SK-N-SH treated with all-trans-retinoic acid at 6 μM for 48 hours (cell line): ENCODE data around the gene PHYHD1.
"Not testable (repeated sequence)": the region's sequence is repeated elsewhere in the genome, so short reads cannot be mapped to it uniquely, and the experiment has no call there.

Experiments
- ATAC-seq: fragments of 200-7000 bp; cut with Tn5 transposase; 3 replicates; pipeline ENCODE4 v1.9.1; 2020; ENCODE audit warnings: mild to moderate bottlenecking, moderate library complexity
- ARNTL ChIP-seq: fragments of 450-650 bp; formaldehyde crosslinking; IDR thresholded peaks from 2 replicates; pipeline ENCODE4 v1.5.0; 2020; ENCODE audit warnings: low read depth, mild to moderate bottlenecking, moderate library complexity, borderline replicate concordance
- BACH2 ChIP-seq: fragments of 250-450 bp; sonication (Bioruptor Pico); IDR thresholded peaks from 2 replicates; pipeline ENCODE4 v1.9.0; 2021; ENCODE audit warnings: mild to moderate bottlenecking, borderline replicate concordance
- CREB5 ChIP-seq: fragments of 250-450 bp; sonication (Bioruptor Pico); IDR thresholded peaks from 2 replicates; pipeline ENCODE4 v1.5.1; 2020; ENCODE audit warnings: low read depth, mild to moderate bottlenecking, moderate library complexity
- CSDC2 ChIP-seq: fragments of 250-450 bp; sonication (Bioruptor Pico); IDR thresholded peaks from 2 replicates; pipeline ENCODE4 v1.5.0; 2020; ENCODE audit warnings: mild to moderate bottlenecking, moderate library complexity
- ESRRG ChIP-seq: fragments of 250-450 bp; sonication (Bioruptor Pico); IDR thresholded peaks from 2 replicates; pipeline ENCODE4 v1.6.1; 2021; ENCODE audit warnings: mild to moderate bottlenecking
- GLIS3 ChIP-seq: fragments of 250-450 bp; sonication (Bioruptor Pico); IDR thresholded peaks from 2 replicates; pipeline ENCODE4 v1.5.0; 2020; ENCODE audit warnings: mild to moderate bottlenecking, moderate library complexity
- OSR1 ChIP-seq: fragments of 250-450 bp; sonication (Bioruptor Pico); IDR thresholded peaks from 2 replicates; pipeline ENCODE4 v1.8.0; 2022; ENCODE audit warnings: moderate library complexity, mild to moderate bottlenecking, inconsistent platforms
- PATZ1 ChIP-seq: fragments of 250-450 bp; sonication (Bioruptor Pico); IDR thresholded peaks from 2 replicates; pipeline ENCODE4 v1.8.0; 2020; ENCODE audit warnings: mild to moderate bottlenecking, moderate library complexity, borderline replicate concordance
- RARB ChIP-seq: fragments of 250-450 bp; sonication (Bioruptor Pico); IDR thresholded peaks from 2 replicates; pipeline ENCODE4 v1.8.0; 2021; ENCODE audit warnings: mild to moderate bottlenecking, moderate library complexity
- SNAI2 ChIP-seq: fragments of 250-450 bp; sonication (Bioruptor Pico); IDR thresholded peaks from 2 replicates; pipeline ENCODE4 v1.5.0; 2020; ENCODE audit warnings: mild to moderate bottlenecking, moderate library complexity
- TCF4 ChIP-seq: fragments of 250-450 bp; sonication (Bioruptor Pico); IDR thresholded peaks from 2 replicates; pipeline ENCODE4 v1.8.0; 2021; ENCODE audit warnings: mild to moderate bottlenecking, moderate library complexity, borderline replicate concordance
- TOX ChIP-seq: fragments of 250-450 bp; sonication (Bioruptor Pico); IDR thresholded peaks from 2 replicates; pipeline ENCODE4 v1.8.0; 2021; ENCODE audit warnings: mild to moderate bottlenecking, moderate library complexity, borderline replicate concordance
- ZC3H10 ChIP-seq: fragments of 250-450 bp; sonication (Bioruptor Pico); IDR thresholded peaks from 2 replicates; pipeline ENCODE4 v1.5.1; 2021; ENCODE audit warnings: mild to moderate bottlenecking, moderate library complexity
- ZFP3 ChIP-seq: fragments of 250-450 bp; sonication (Bioruptor Pico); IDR thresholded peaks from 2 replicates; pipeline ENCODE4 v1.5.0; 2020; ENCODE audit warnings: mild to moderate bottlenecking, moderate library complexity
- ZNF565 ChIP-seq: fragments of 450-650 bp; formaldehyde crosslinking; conservative IDR thresholded peaks from 2 replicates; pipeline ENCODE4 v1.5.0; 2020; ENCODE audit warnings: low read depth, mild to moderate bottlenecking, moderate library complexity
- ZNF8 ChIP-seq: fragments of 450-650 bp; formaldehyde crosslinking; IDR thresholded peaks from 2 replicates; pipeline ENCODE4 v1.5.0; 2020; ENCODE audit warnings: mild to moderate bottlenecking, moderate library complexity

Gene PHYHD1

GRCh38 chr9:128943832-128944620 lies 23.2 kb downstream of the PHYHD1 start:
- no peak for TF ChIP-seq TOX (CRISPR knock-in tag)
- TF ChIP-seq CREB5 (CRISPR knock-in tag) = no peak
- TF ChIP-seq ZNF8 (CRISPR knock-in tag) = no peak
- no peak for TF ChIP-seq BACH2
- TF ChIP-seq GLIS3 (CRISPR knock-in tag) = no peak
- TF ChIP-seq ESRRG = no peak
- no peak for TF ChIP-seq PATZ1
- TF ChIP-seq ZNF565 (CRISPR knock-in tag) = no peak
- TF ChIP-seq OSR1 (CRISPR knock-in tag) = no peak
- TF ChIP-seq CSDC2 (CRISPR knock-in tag) = no peak
- TF ChIP-seq ARNTL (CRISPR knock-in tag) = no peak
- TF ChIP-seq SNAI2 (CRISPR knock-in tag) = no peak
- TF ChIP-seq RARB (CRISPR knock-in tag) = no peak
- no peak for TF ChIP-seq TCF4 (CRISPR knock-in tag)
- no peak for TF ChIP-seq ZFP3
- ATAC-seq = no peak

- ATAC-seq = not testable (repeated sequence)
These were observed 24.2 kb downstream of the PHYHD1 start for GRCh38 chr9:128944966-128945365.

- ATAC-seq = no peak
- TF ChIP-seq ZNF565 (CRISPR knock-in tag) = no peak
These were observed 25.2 kb downstream of the PHYHD1 start for GRCh38 chr9:128945798-128946501.

GRCh38 chr9:128946571-128947276 lies 25.9 kb downstream of the PHYHD1 start:
- peak; percentile 50 for ATAC-seq

GRCh38 chr9:128947277-128947526 lies 26.4 kb downstream of the PHYHD1 start:
- ATAC-seq = peak; percentile 55; the same call in 2 of the 3 replicates
- TF ChIP-seq ESRRG = no peak

More at GRCh38 chr9:128946571-128947276, 25.9 kb downstream of the PHYHD1 start:
- TF ChIP-seq ZNF565 (CRISPR knock-in tag) (no peak), ZC3H10 (CRISPR knock-in tag) (no peak), CREB5 (CRISPR knock-in tag) (no peak)

- 0 out of 2 replicates have a peak, but pooled peaks have one; percentile 28 for TF ChIP-seq ZFP3
- no peak for TF ChIP-seq BACH2
- TF ChIP-seq PATZ1 = 0 out of 2 replicates have a peak, but pooled peaks have one; percentile 10
- TF ChIP-seq, all 23 proteins: peak for 2
- ATAC-seq = peak; percentile 83
These were observed 26.9 kb downstream of the PHYHD1 start, which contains the start of the genes DOLK and NUP188 for GRCh38 chr9:128947527-128948301. Gene DOLK (minus strand): TSS chr9:128947603. CDS start chr9:128947303, 300 bp downstream. Gene NUP188 (plus strand): TSS chr9:128947699. CDS start chr9:128947720, 21 bp downstream.

GRCh38 chr9:128961403-128961802 lies 40.6 kb downstream of the PHYHD1 start:
- ATAC-seq = not testable (repeated sequence)
